Frontal cortex (tissue), 4 donors: ENCODE measurements around the gene GABBR1. TPM values are rescaled to one million over a fixed set of nuclear protein-coding genes. Genes with fewer than 3 reads are reported as not detected.

Source experiments
- DNase-seq, 2 donors: peaks; one replicate each; pipeline ENCODE4 v3.0.0; 2012; ENCODE audit warnings: low spot score in 2 of 2
- FAIRE-seq: peaks from 2 replicates; lab custom pipeline; 2012; peaks lifted over from hg19 to GRCh38; lab: Jason Lieb, UNC
- total RNA-seq: library from RNA; depleted of rRNA; stranded (reverse); fragments of >200 nt; gene quantifications from one replicate; pipeline ENCODE4 v1.2.3, GENCODE V29; 2014
- donor health status: control.
- donor health status: control.
- donor health status: control.

The GABBR1 gene
- total RNA-seq, 1 donor from 2014 or later, result 72.2 TPM

DNA sequence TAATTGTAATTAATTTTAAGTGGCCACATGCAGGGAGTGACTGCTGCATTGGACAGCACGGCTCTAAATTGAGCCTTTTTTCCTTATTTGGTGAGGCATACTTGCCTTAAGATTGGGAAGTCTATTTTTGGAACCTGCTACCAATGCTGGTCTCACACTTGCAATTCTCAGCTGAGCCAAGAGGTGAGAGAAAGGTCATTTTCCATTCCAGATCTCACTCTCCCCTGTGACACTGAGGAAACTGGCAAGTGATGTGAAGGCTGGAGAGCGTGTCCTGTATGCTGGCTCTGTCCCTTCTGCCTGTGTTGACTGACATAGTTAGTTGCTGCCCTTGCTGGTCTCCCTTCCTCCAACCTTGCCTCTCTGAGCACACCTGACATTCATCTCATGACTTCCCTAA, 23.2 kb upstream of the GABBR1 start:
- FAIRE-seq, result no peak
- DNase-seq, result no peak

DNA sequence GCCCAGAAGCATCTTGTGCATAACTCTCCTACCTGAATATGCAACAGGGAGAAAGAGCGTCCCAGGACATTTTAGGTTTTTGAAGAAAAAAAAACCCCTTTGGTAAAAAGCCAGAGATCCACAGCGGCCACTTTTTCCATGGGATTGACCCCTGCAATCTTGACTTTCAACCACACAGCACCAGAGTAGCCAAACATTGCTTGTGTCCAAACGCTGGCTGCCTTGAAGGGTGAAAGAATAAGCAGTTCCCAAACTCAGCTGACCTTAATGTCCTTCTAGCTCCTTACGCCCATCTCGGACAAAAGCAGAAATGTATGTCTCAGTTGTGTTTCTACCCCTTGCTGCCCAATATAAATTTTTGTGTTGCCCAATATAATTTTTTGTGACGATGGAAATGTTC, 22.7 kb upstream of the GABBR1 start:
- no peak for FAIRE-seq

DNA sequence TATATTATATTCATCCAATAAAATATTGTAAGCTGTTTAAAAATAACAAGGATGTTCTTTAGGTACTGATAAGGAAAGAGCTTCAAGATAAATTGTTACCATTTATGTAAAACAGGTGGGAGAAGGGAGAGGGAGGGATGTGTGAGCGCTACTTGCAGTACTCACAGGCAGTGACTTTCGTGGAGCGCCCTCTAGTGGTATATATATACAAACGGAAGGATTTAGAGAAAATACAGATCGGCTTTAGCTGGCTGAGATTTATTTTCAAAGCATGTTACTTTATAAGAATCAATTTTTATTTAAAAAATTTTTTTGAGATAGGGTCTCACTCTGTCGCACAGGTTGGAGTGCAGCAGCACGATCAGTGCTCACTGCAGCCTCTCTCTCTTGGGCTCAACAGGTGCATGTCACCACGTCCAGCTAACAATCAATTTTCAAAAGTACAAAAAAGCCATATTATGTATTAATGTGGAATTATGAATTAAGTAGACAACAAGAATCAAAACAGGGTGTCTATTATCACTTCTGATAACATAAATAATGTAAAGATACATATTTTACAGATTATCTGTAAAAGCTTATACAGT, 20.6 kb upstream of the GABBR1 start:
- peak; percentile 72 for FAIRE-seq

More for the DNA sequence above, 22.7 kb upstream of the GABBR1 start:
- no peak for DNase-seq

GRCh38 chr6:29652198-29652584, 19.2 kb upstream of the GABBR1 start:
- DNase-seq, result no peak
- no peak for FAIRE-seq

More for the DNA sequence above, 20.6 kb upstream of the GABBR1 start:
- peak in 1 of 2 donors; percentile 55 for DNase-seq

DNA sequence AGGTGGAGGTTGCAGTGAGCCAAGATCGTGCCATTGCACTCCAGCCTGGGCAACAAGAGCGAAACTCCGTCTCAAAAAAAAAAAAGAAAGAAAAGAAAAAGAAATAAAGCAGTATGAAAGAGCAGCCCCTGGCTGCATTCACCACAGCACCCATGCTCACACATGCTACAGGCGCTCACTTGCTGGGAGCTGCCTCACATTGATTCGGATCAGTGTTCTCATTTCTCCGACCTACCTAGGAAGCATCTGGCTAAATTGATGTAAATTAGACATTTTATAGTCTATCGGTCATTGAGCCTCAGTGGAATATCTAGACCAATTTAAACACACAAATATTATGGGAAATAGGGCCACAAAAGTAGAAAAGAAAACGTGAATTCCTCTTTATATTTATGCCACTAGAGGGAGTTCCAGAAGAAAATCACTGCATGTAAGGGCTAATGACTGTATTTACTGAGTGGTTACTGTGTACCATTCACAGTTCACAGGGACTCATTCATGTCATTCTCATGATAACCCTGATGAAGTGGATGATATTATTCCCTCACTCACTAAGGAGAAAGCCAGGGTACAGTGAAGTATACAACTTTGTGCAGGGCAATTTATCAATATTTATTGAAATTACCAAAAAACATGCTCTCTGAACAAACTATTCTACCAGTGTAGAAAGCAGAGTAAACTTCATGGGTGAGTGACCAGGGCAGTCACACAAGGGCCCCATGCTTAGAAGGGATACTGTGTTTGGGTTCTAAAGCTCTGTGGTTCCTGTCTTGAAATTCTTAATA, 18.6 kb upstream of the GABBR1 start:
- no peak for FAIRE-seq
- no peak for DNase-seq

- peak; percentile 96 for FAIRE-seq
These were observed 17.0 kb upstream of the GABBR1 start for GRCh38 chr6:29649701-29650673.

DNA sequence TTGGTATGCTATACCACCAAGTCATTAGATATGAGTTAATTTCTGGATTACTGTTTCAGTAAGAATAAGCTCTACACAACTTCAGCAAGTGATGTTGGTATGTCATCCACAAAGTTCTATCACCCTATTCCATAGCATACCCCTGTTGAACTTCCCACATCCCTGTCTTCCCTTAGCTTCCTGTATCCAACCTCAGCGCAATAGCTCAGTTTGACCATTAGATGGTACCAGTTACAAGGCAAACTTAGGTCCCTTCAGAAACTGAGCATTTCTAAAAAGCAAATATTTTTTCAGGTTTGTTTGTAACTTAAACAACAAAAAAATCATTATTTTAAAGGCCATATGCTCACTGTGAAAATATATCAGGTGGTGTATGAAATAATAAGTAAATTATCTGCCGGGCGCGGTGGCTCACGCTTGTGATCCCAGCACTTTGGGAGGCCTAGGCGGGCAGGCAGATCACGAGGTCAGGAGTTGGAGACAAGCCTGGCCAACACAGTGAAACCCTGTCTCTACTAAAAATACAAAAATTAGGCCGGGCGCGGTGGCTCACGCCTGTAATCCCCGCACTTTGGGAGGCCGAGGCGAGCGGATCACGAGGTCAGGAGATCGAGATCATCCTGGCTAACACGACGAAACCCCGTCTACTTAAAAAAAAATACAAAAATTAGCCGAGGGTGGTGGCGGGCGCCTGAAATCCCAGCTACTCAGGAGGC, 15.1 kb upstream of the GABBR1 start:
- DNase-seq (no peak), FAIRE-seq (peak; percentile 33)

More at GRCh38 chr6:29649701-29650673, 17.0 kb upstream of the GABBR1 start:
- peak; percentile 86 to 97 for DNase-seq

DNA sequence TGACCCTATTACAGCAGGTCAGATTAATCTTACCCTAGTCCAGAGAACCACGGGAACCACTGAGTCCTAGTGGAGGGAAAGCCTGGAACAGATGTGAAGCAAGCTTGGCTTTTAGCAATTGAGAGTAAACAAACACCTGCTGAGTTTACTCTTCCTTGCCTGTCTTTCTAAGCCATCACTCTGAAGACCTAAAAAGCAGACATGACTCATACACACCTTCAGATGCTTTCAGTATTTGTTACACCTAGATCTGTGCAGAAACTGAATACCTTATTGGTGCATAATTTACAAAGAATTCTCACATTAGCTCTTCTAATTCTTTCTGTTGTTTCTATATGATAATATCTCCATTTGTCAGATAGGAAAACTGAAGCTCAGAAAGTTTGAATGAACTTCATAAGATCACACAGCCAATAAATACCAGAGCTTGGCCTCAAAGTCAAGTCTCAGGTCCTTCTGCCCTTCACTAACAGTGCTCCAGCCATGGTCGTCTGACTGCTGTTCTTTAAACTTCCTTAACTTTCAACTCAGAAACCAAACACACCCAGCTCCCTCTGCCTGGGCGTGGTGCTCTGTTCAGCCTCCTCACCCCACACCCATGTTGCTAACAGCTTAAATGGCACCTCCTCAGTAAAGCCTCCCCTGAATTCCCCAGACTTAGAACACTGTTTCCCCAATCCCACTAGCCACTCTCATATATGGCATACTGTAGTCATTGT, 8.6 kb upstream of the GABBR1 start:
- DNase-seq, result no peak
- FAIRE-seq, result no peak

- FAIRE-seq, result no peak
- no peak for DNase-seq
These were observed 4.3 kb upstream of the GABBR1 start for GRCh38 chr6:29637247-29637646.

- DNase-seq (no peak), FAIRE-seq (no peak)
These were observed 537 bp upstream of the GABBR1 start for GRCh38 chr6:29633534-29633905.

GRCh38 chr6:29631860-29632731, 887 bp downstream of the GABBR1 start:
- no peak for FAIRE-seq
- peak; percentile 63 to 64 for DNase-seq

GRCh38 chr6:29631209-29631810, 1.7 kb downstream of the GABBR1 start:
- no peak for FAIRE-seq
- no peak for DNase-seq

- no peak for DNase-seq
- no peak for FAIRE-seq
These were observed 2.7 kb downstream of the GABBR1 start for GRCh38 chr6:29630315-29630714.

GRCh38 chr6:29629571-29629970, 3.4 kb downstream of the GABBR1 start:
- FAIRE-seq, result no peak
- DNase-seq, result no peak

DNA sequence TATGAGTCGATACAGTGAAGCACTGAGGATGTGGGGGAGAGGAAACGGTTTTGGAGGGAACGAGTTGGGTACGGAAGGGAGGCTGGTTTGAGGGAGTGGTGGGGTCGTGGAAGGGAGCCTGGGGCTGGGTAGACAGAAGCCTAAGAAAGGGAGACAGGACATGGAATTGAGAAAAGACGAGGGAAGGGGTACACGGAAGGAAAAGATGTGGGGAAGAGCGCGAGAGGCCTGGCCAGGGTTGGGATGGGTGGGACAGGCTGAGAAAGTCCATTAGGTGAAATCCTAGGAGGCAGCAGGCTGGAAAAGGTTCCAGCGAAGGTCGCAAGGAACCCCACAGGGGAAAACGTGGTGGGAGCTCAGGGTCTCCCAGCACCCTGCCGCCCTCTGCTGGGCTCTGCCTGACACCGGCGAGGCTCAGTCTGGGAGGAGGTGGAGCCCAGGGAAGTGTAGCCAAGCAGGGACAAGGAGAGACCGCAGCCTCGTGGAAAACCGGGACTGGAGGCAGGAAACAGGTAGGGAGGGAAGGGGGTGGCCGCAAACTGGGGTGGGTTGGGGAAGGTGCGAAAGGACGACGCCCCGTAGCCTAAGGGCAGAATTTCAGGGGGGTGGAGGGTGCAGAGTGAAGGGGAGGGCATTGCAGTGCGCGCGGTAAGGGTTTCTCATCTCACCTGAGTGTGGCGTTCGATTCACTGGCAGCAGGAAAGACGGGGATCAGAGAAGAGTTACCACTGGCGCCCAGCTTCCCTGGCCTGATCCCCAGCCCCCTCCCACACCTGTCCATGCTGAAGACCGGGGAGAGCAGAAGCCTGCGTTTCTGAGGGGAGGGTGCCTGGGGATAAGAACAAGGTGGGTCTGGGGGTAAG, 4.3 kb downstream of the GABBR1 start:
- FAIRE-seq, result no peak
- peak; percentile 77 to 79 for DNase-seq

DNA sequence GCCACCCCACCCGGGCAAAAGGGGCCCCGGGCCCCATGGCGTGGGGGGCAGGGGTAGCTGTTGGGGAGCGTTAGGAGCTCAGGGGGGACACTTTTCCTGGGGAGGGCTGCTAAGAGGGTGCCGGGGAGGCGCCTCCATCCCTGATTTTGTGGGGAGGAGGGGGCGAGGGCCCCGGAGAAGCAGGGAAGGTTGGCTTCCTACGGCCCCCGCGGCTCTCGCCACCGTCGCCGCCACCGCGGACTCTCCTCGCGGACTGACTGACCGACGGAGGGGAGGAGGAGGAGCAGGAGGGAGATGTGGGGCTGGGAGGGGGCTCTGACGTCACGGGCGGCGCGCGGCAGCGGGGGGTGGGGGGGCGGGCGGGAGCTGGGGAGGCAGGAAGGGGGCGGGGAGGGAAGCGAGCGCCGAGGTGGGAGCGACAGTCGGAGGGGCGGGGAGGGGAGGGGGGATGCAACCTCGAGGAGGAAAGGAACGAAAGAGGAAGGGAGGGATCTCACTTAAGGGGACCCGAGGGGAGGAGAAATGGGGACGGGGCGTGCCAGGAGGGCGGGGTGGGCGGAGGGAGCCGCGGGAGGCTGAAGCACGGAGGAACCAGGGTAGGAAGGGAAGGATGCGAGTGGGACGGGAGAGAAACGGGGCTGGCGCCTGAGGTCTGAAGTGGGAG, 5.1 kb downstream of the GABBR1 start:
- FAIRE-seq, result no peak
- DNase-seq, result peak; percentile 85 to 87
